ENCODE measurements around the gene RNF157.

The RNF157 gene

GRCh38 chr17:76157759-76158158 lies 82.5 kb downstream of the RNF157 start:
- no peaks in the 10 kb centered on the region for H3K4me1 ChIP-seq (ENCODE audit: insufficient read depth, poor library complexity, severe bottlenecking)
- H3K27me3 ChIP-seq (ENCODE audit: insufficient read depth, poor library complexity, severe bottlenecking), result no peaks in the 10 kb centered on the region
- no peak overlapping the region for H3K4me3 ChIP-seq (ENCODE audit: severe bottlenecking)
- ATAC-seq (ENCODE audit: low read depth) (no peak), DNase-seq (ENCODE audit: low spot score) (no peak)
- no peaks in the 10 kb centered on the region for H3K36me3 ChIP-seq (ENCODE audit: low read depth)
- no peak overlapping the region for H3K27ac ChIP-seq (ENCODE audit: poor library complexity, severe bottlenecking)
- no peaks in the 10 kb centered on the region for H3K9me3 ChIP-seq (ENCODE audit: severe bottlenecking)
- TF ChIP-seq CTCF (IDR thresholded peaks at IDR 0.05; ENCODE audit: poor library complexity, severe bottlenecking), result no peak

DNA sequence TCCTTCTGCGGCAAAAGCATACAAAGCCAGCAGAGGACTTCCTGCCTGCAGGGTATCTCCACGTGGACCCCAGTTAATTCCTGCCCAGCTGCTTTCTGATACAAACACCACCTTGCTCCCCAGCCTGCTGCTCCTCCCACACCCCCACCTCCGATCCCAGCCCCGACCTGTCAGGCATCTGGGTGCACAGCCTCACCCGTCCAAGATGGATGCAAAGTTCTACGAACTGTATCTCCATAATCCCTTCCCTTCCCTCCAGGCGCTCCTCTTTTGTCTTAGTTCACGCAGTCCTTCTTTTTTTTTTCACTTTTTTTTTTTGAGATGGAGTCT lies 83.7 kb downstream of the RNF157 start:
- DNase-seq (ENCODE audit: low spot score) (no peak), ATAC-seq (ENCODE audit: low read depth) (no peak)
- Histone ChIP-seq H3K27me3 (ENCODE audit: insufficient read depth, poor library complexity, severe bottlenecking) (no peaks in the 10 kb centered on the region), H3K27ac (ENCODE audit: poor library complexity, severe bottlenecking) (no peak overlapping the region), H3K4me3 (ENCODE audit: severe bottlenecking) (no peak overlapping the region), H3K9me3 (ENCODE audit: severe bottlenecking) (no peaks in the 10 kb centered on the region), H3K4me1 (ENCODE audit: insufficient read depth, poor library complexity, severe bottlenecking) (no peaks in the 10 kb centered on the region), H3K36me3 (ENCODE audit: low read depth) (no peaks in the 10 kb centered on the region)
- TF ChIP-seq CTCF (IDR thresholded peaks at IDR 0.05; ENCODE audit: poor library complexity, severe bottlenecking), result no peak

GRCh38 chr17:76155988-76156661 lies 84.2 kb downstream of the RNF157 start:
- no peaks in the 10 kb centered on the region for H3K36me3 ChIP-seq (ENCODE audit: low read depth)

DNA sequence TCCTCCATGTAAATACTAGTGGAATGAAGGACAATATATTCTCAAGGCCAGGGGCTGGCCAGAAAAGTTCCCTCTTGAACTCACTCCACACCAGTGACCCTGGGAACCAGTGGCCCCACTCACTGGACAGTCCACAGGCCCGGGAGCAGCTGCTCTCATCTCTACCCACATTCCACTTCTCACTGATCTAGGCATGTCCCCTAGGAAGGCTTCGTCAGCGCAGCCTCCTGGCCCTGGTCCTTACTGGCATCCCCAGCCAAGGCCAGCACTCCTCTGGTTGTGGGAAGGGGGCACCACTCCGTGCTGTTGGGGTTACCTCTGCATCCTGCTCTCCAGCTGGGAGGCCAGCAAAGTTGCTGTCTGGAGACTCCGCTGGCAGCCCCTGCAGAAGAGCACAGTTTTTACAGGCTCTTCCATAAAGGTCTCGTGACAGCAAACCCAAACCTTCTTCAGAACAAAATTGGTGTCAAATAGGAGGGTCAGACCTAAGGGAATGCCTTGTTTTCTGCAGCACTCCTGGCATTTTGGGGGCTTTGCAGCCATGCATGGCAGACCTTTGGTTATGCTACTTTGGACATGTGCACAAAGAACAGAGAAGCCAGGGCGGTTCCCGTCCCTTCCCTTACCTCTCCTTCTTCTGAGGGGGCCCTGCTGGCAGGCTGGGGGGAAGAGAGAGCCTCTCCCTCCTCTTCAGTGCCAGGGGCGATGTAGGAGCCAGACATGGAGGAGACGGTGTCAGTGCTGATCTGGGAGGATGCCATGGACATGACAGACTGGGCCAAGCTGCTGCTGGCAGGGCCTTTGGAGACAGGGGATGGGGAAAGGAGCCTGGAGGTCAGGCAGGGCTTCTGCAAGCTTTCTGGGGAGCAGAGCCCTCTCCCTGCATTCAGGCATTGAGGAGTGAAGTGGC lies 85.1 kb downstream of the RNF157 start:
- Histone ChIP-seq H3K27me3 (ENCODE audit: insufficient read depth, poor library complexity, severe bottlenecking) (no peaks in the 10 kb centered on the region), H3K4me3 (ENCODE audit: severe bottlenecking) (no peak overlapping the region), H3K27ac (ENCODE audit: poor library complexity, severe bottlenecking) (no peak overlapping the region), H3K36me3 (ENCODE audit: low read depth) (no peaks in the 10 kb centered on the region), H3K9me3 (ENCODE audit: severe bottlenecking) (no peaks in the 10 kb centered on the region), H3K4me1 (ENCODE audit: insufficient read depth, poor library complexity, severe bottlenecking) (no peaks in the 10 kb centered on the region)
- DNase-seq (ENCODE audit: low spot score) (no peak), ATAC-seq (ENCODE audit: low read depth) (no peak)
- TF ChIP-seq CTCF (IDR thresholded peaks at IDR 0.05; ENCODE audit: poor library complexity, severe bottlenecking), result no peak

More at GRCh38 chr17:76155988-76156661, 84.2 kb downstream of the RNF157 start:
- no peak for DNase-seq (ENCODE audit: low spot score)
- Histone ChIP-seq H3K27me3 (ENCODE audit: insufficient read depth, poor library complexity, severe bottlenecking) (no peaks in the 10 kb centered on the region), H3K9me3 (ENCODE audit: severe bottlenecking) (no peaks in the 10 kb centered on the region), H3K4me1 (ENCODE audit: insufficient read depth, poor library complexity, severe bottlenecking) (no peaks in the 10 kb centered on the region), H3K27ac (ENCODE audit: poor library complexity, severe bottlenecking) (no peak overlapping the region), H3K4me3 (ENCODE audit: severe bottlenecking) (no peak overlapping the region)
- no peak for TF ChIP-seq CTCF (IDR thresholded peaks at IDR 0.05; ENCODE audit: poor library complexity, severe bottlenecking)
- no peak for ATAC-seq (ENCODE audit: low read depth)

- Histone ChIP-seq H3K27ac (ENCODE audit: poor library complexity, severe bottlenecking) (no peak overlapping the region), H3K4me1 (ENCODE audit: insufficient read depth, poor library complexity, severe bottlenecking) (no peaks in the 10 kb centered on the region), H3K27me3 (ENCODE audit: insufficient read depth, poor library complexity, severe bottlenecking) (no peaks in the 10 kb centered on the region), H3K36me3 (ENCODE audit: low read depth) (no peaks in the 10 kb centered on the region), H3K4me3 (ENCODE audit: severe bottlenecking) (no peak overlapping the region), H3K9me3 (ENCODE audit: severe bottlenecking) (no peaks in the 10 kb centered on the region)
- ATAC-seq (ENCODE audit: low read depth) (no peak), DNase-seq (ENCODE audit: low spot score) (no peak)
- TF ChIP-seq CTCF (IDR thresholded peaks at IDR 0.05; ENCODE audit: poor library complexity, severe bottlenecking), result no peak
Observed at GRCh38 chr17:76154292-76154691, 86.0 kb downstream of the RNF157 start.
